H1 (cell line): ENCODE data around the gene SRPRB. TPM values are rescaled to one million over a fixed set of nuclear protein-coding genes. Genes with fewer than 3 reads are reported as not detected.

Experiments used
- CTCF ChIA-PET: fragments of 300-600 bp; sonication (Branson Sonifier 250); formaldehyde crosslinking; loops from one replicate; lab custom pipeline; 2021; ENCODE audit not compliant: partially characterized antibody; lab: Charles Lee
- POLR2A ChIA-PET: fragments of 300-600 bp; sonication (Branson Sonifier 250); formaldehyde crosslinking; loops from one replicate; lab custom pipeline; 2021; ENCODE audit warnings: inconsistent platforms; ENCODE audit not compliant: partially characterized antibody; lab: Charles Lee
- DNase-seq, 2 experiments: peaks; one replicate each; pipeline versions ENCODE4 v3.0.0 to v3.0.0-alpha.2; 2010 to 2022; ENCODE audit warnings: low spot score in 2 of 2, low read depth in 1 of 2, mixed read lengths in 1 of 2
- FAIRE-seq: peaks from 2 replicates; lab custom pipeline; 2011; peaks lifted over from hg19 to GRCh38; lab: Jason Lieb, UNC
- H2AFZ ChIP-seq: 2 replicates; pipeline ENCODE4 v1.8.1; 2012; ENCODE audit warnings: low read length, inconsistent platforms
- H2AK5ac ChIP-seq: 2 replicates; pipeline ENCODE4 v1.6.1; 2013; ENCODE audit warnings: low read depth, low read length
- H2BK120ac ChIP-seq: replicated peaks from 2 replicates; pipeline ENCODE3; 2013; ENCODE audit warnings: low read depth, low read length, inconsistent platforms
- H2BK12ac ChIP-seq: 2 replicates; pipeline ENCODE4 v1.6.1; 2013; ENCODE audit warnings: low read depth, low read length
- H2BK15ac ChIP-seq: 2 replicates; pipeline ENCODE4 v1.6.1; 2013; ENCODE audit warnings: low read length
- H2BK20ac ChIP-seq: 2 replicates; pipeline ENCODE4 v1.6.1; 2013; ENCODE audit warnings: low read length
- H2BK5ac ChIP-seq: 2 replicates; pipeline ENCODE4 v1.6.1; 2013; ENCODE audit warnings: low read depth, low read length
- H3K14ac ChIP-seq: 2 replicates; pipeline ENCODE4 v1.6.1; 2013; ENCODE audit warnings: inconsistent platforms; ENCODE audit not compliant: insufficient read length
- H3K18ac ChIP-seq: 2 replicates; pipeline ENCODE4 v1.6.1; 2013; ENCODE audit warnings: low read length; ENCODE audit errors: extremely low read depth
- H3K23ac ChIP-seq: 2 replicates; pipeline ENCODE4 v1.6.1; 2013; ENCODE audit warnings: inconsistent platforms; ENCODE audit not compliant: insufficient read length
- H3K23me2 ChIP-seq: 2 replicates; pipeline ENCODE4 v1.6.1; 2013; ENCODE audit warnings: low read depth, low read length
- H3K27ac ChIP-seq: 2 replicates; pipeline ENCODE4 v1.6.1; 2011; ENCODE audit warnings: low read depth, low read length, inconsistent platforms
- H3K27me3 ChIP-seq, 4 experiments: replicated peaks in 1 of 4; 1 replicate in 1 of 4; 2 replicates in 3 of 4; pipeline versions ENCODE4 v1.6.1 to v1.8.1; 2011 to 2013; ENCODE audit warnings: low read length in 3 of 4, mild to moderate bottlenecking in 3 of 4, inconsistent platforms in 2 of 4, mixed read lengths in 2 of 4, moderate library complexity in 1 of 4; ENCODE audit not compliant: control insufficient read depth in 3 of 4, insufficient read depth in 3 of 4; ENCODE audit errors: extremely low read depth in 1 of 4
- H3K36me3 ChIP-seq, 4 experiments: 2 replicates each; pipeline versions ENCODE4 v1.6.1 to v1.8.1; 2011 to 2013; ENCODE audit warnings: mild to moderate bottlenecking in 4 of 4, low read length in 3 of 4, moderate library complexity in 2 of 4, control low read depth in 1 of 4, inconsistent platforms in 1 of 4; ENCODE audit not compliant: insufficient read depth in 4 of 4, control insufficient read depth in 2 of 4
- H3K4ac ChIP-seq: replicated peaks from 2 replicates; pipeline ENCODE3; 2013; ENCODE audit warnings: low read length, low read depth, mixed read lengths, inconsistent platforms; ENCODE audit not compliant: insufficient read length
- H3K4me1 ChIP-seq, 4 experiments: replicated peaks in 1 of 4; 1 replicate in 1 of 4; 2 replicates in 3 of 4; pipeline versions ENCODE4 v1.6.1 to v1.8.1; 2011 to 2013; ENCODE audit warnings: low read length in 3 of 4, inconsistent platforms in 2 of 4, mixed read lengths in 1 of 4; ENCODE audit not compliant: insufficient read depth in 4 of 4, control insufficient read depth in 3 of 4
- H3K4me2 ChIP-seq, 2 experiments: 2 replicates each; pipeline versions ENCODE4 v1.6.1 to v1.8.1; 2011 to 2013; ENCODE audit warnings: low read depth in 2 of 2, low read length in 2 of 2, control low read depth in 1 of 2, inconsistent platforms in 1 of 2, mild to moderate bottlenecking in 1 of 2; ENCODE audit not compliant: insufficient read depth in 1 of 2
- H3K4me3 ChIP-seq, 4 experiments: fragments of 200-600, 300-600 bp in 1 of 4; sonication (generic), shearing (Covaris generic), sonication (Bioruptor Twin) in 1 of 4; 2 replicates each; pipeline versions ENCODE4 v1.5.1 to v1.8.1; 2011 to 2016; ENCODE audit warnings: low read length in 4 of 4, low read depth in 3 of 4, control low read depth in 2 of 4, inconsistent platforms in 2 of 4, mild to moderate bottlenecking in 2 of 4, mixed read lengths in 1 of 4, moderate library complexity in 1 of 4; ENCODE audit not compliant: insufficient read depth in 2 of 4; ENCODE audit errors: extremely low read depth in 1 of 4
- H3K56ac ChIP-seq: replicated peaks from 2 replicates; pipeline ENCODE3; 2013; ENCODE audit warnings: low read depth, mild to moderate bottlenecking, mixed read lengths, low read length, inconsistent platforms; ENCODE audit not compliant: insufficient read length
- H3K79me1 ChIP-seq: 2 replicates; pipeline ENCODE4 v1.6.1; 2013; ENCODE audit warnings: low read depth, low read length, control low read depth
- H3K79me2 ChIP-seq, 2 experiments: 2 replicates each; pipeline versions ENCODE4 v1.6.1 to v1.8.1; 2012 to 2013; ENCODE audit warnings: low read length in 2 of 2, mild to moderate bottlenecking in 2 of 2, inconsistent platforms in 1 of 2; ENCODE audit not compliant: insufficient read depth in 2 of 2, control insufficient read depth in 1 of 2
- H3K9ac ChIP-seq, 4 experiments: replicated peaks in 1 of 4; 1 replicate in 1 of 4; 2 replicates in 3 of 4; pipeline versions ENCODE4 v1.6.1 to v1.8.1; 2011 to 2013; ENCODE audit warnings: low read depth in 3 of 4, low read length in 3 of 4, control low read depth in 2 of 4, mild to moderate bottlenecking in 2 of 4, moderate library complexity in 2 of 4, inconsistent platforms in 1 of 4; ENCODE audit errors: extremely low read depth in 1 of 4
- H3K9me3 ChIP-seq, 2 experiments: 2 replicates each; pipeline versions ENCODE4 v1.6.1 to v1.8.1; 2012 to 2013; ENCODE audit warnings: mild to moderate bottlenecking in 2 of 2, moderate library complexity in 2 of 2, control low read depth in 1 of 2, inconsistent platforms in 1 of 2, low read depth in 1 of 2, low read length in 1 of 2, mixed read lengths in 1 of 2; ENCODE audit not compliant: insufficient read depth in 2 of 2
- H4K20me1 ChIP-seq, 2 experiments: replicated peaks in 1 of 2; 2 replicates each; pipeline versions ENCODE3 to v1.8.1; 2011 to 2013; ENCODE audit warnings: inconsistent platforms in 2 of 2, low read length in 2 of 2, mild to moderate bottlenecking in 1 of 2; ENCODE audit not compliant: insufficient read depth in 2 of 2, control insufficient read depth in 1 of 2
- H4K5ac ChIP-seq: 2 replicates; pipeline ENCODE4 v1.6.1; 2013; ENCODE audit warnings: low read length, low read depth, mixed read lengths, inconsistent platforms; ENCODE audit not compliant: insufficient read length
- H4K8ac ChIP-seq: 2 replicates; pipeline ENCODE4 v1.8.0; 2013; ENCODE audit warnings: mild to moderate bottlenecking, moderate library complexity, low read length, inconsistent platforms; ENCODE audit not compliant: insufficient read depth; ENCODE audit errors: extremely low read depth
- H4K91ac ChIP-seq: replicated peaks from 2 replicates; pipeline ENCODE3; 2013; ENCODE audit warnings: low read length, mixed read lengths, inconsistent platforms; ENCODE audit not compliant: insufficient read length
- E2F6 ChIP-seq: IDR thresholded peaks from 2 replicates; pipeline ENCODE4 v1.6.1; 2012; ENCODE audit warnings: inconsistent platforms
- EZH2 ChIP-seq: fragments of 200-600 bp; sonication (generic); IDR thresholded peaks from 2 replicates; pipeline ENCODE4 v1.7.1; 2012; ENCODE audit warnings: low read depth, mild to moderate bottlenecking, moderate library complexity, low read length, inconsistent platforms; ENCODE audit not compliant: severe bottlenecking
- HDAC2 ChIP-seq, 2 experiments: fragments of 300-600 bp in 1 of 2; sonication (generic) in 1 of 2; IDR thresholded peaks; 2 replicates each; pipeline ENCODE4 v1.6.1; 2011 to 2012; ENCODE audit warnings: low read depth in 2 of 2, low read length in 2 of 2, mild to moderate bottlenecking in 2 of 2, moderate library complexity in 2 of 2, borderline replicate concordance in 1 of 2, inconsistent platforms in 1 of 2
- MAFK ChIP-seq: IDR thresholded peaks from 2 replicates; pipeline ENCODE4 v1.6.1; 2012; ENCODE audit warnings: low read depth, mild to moderate bottlenecking, improper control_type of control experiment, low read length
- POU5F1 ChIP-seq: IDR thresholded peaks from 2 replicates; pipeline ENCODE4 v1.6.1; 2011; ENCODE audit warnings: low read depth, mild to moderate bottlenecking, low read length, moderate library complexity
- SIRT6 ChIP-seq: IDR thresholded peaks from one replicate; pipeline ENCODE4 v1.7.1; 2012; ENCODE audit warnings: low read length, inconsistent platforms
- SP2 ChIP-seq: IDR thresholded peaks from 2 replicates; pipeline ENCODE4 v1.6.1; 2012; ENCODE audit warnings: mild to moderate bottlenecking, low read length, inconsistent platforms
- SRF ChIP-seq: IDR thresholded peaks from 2 replicates; pipeline ENCODE4 v1.6.1; 2011; ENCODE audit warnings: mild to moderate bottlenecking, low read depth, low read length, moderate library complexity
- WGBS, 2 experiments: shearing (Covaris generic) in 1 of 2; methylation state at CpG; one replicate each; pipeline versions ENCODE4 v1.1.6 to v1.1.7; 2013 to 2015; ENCODE audit warnings: low lambda C conversion rate in 2 of 2, mixed read lengths in 2 of 2, inconsistent platforms in 1 of 2, low coverage in 1 of 2, missing lambda C conversion rate in 1 of 2; ENCODE audit not compliant: insufficient replicate concordance in 2 of 2, insufficient coverage in 1 of 2, insufficient read length in 1 of 2; ENCODE audit errors: extremely low coverage in 1 of 2, missing lambda C conversion rate in 1 of 2; 5-methylcytosine and 5-hydroxymethylcytosine counted together
- polyA plus RNA-seq, 7 experiments: library from polyadenylated mRNA; depleted of rRNA in 3 of 7; stranded (reverse) in 5 of 7; unstranded in 2 of 7; fragments of >200 nt in 5 of 7; fragments of 200-250 nt in 2 of 7; gene quantifications; 1 replicate in 5 of 7; 2 replicates in 1 of 7; 4 replicates in 1 of 7; pipeline versions ENCODE4 v1.2.1 to v1.2.3, GENCODE V29; 2011 to 2013; ENCODE audit warnings: missing spikeins in 2 of 7, mixed read lengths in 2 of 7
- total RNA-seq: library from RNA; stranded (reverse); fragmentation: NEBNext Ultra II Directional; extraction: Animal tissue kit (Norgen Biotek cat#: 25700); gene quantifications from 2 replicates; pipeline ENCODE4 v1.2.1, GENCODE V29; 2021
- TF ChIP-seq, protein P1 (sequence below): IDR thresholded peaks from 2 replicates; pipeline ENCODE4 v1.6.1; 2012; ENCODE audit warnings: low read length, inconsistent platforms

The SRPRB gene
- total and polyA plus RNA-seq, 2 of the 8 experiments (the other 6 are each of a cell fraction or from before 2014, with no cell fraction given) = 15.9 to 49.8 TPM

GRCh38 chr3:133836497-133837158 lies 31.0 kb downstream of the SRPRB start:
- Histone ChIP-seq H2AFZ (no peak overlapping the region), H4K8ac (no peak overlapping the region), H3K9ac (no peak overlapping the region), H3K23me2 (peaks cover 4% of the 10 kb centered on the region; the same call in 1 of the 2 replicates), H3K4me2 (no peak overlapping the region), H3K56ac (no peak overlapping the region), H4K5ac (no peak overlapping the region), H2BK15ac (no peak overlapping the region), H3K14ac (no peak overlapping the region), H2BK120ac (no peak overlapping the region), H3K36me3 (no peaks in the 10 kb centered on the region; a peak in 3 of 8 replicates), H4K20me1 (no peaks in the 10 kb centered on the region), H3K27ac (no peak overlapping the region), H3K4me3 (no peak overlapping the region), H2BK12ac (no peak overlapping the region), H3K27me3 (no peaks in the 10 kb centered on the region), H3K4ac (no peak overlapping the region), H4K91ac (no peak overlapping the region), H3K4me1 (no peaks in the 10 kb centered on the region; a peak in 1 of 7 replicates), H3K9me3 (no peaks in the 10 kb centered on the region), H3K79me1 (no peaks in the 10 kb centered on the region), H3K23ac (no peak overlapping the region), H2AK5ac (no peak overlapping the region), H3K79me2 (no peaks in the 10 kb centered on the region), H2BK5ac (no peak overlapping the region), H2BK20ac (no peak overlapping the region), H3K18ac (no peak overlapping the region)
- DNase-seq (no peak), FAIRE-seq (no peak)
- ChIA-PET POLR2A (interaction anchor here (1.1 kb wide), 1 partner anchor 14 kb away, joined by 4 read pairs; no protein-coding TSS in a partner anchor), CTCF (interaction anchor here (1.1 to 1.5 kb wide), 2 partner anchors 13 to 94 kb away, joined by 3 to 4 read pairs; no protein-coding TSS in a partner anchor)
- 87% methylated on average over 6 of the region's 6 CpGs; no CpG with 5 or more reads in 1 of the 2 experiments for WGBS, 2 experiments
- TF ChIP-seq POU5F1 (no peak), MAFK (no peak), E2F6 (no peak), SRF (no peak), EZH2 (no peak), SP2 (no peak), SIRT6 (no peak), HDAC2 (IDR thresholded peaks at IDR 0.05; ENCODE audit: borderline replicate concordance in 1 of 2, low read depth in 2 of 2, low read length in 2 of 2) (no peak)
- TF ChIP-seq, protein P1, sequence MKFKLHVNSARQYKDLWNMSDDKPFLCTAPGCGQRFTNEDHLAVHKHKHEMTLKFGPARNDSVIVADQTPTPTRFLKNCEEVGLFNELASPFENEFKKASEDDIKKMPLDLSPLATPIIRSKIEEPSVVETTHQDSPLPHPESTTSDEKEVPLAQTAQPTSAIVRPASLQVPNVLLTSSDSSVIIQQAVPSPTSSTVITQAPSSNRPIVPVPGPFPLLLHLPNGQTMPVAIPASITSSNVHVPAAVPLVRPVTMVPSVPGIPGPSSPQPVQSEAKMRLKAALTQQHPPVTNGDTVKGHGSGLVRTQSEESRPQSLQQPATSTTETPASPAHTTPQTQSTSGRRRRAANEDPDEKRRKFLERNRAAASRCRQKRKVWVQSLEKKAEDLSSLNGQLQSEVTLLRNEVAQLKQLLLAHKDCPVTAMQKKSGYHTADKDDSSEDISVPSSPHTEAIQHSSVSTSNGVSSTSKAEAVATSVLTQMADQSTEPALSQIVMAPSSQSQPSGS = no peak
